AG08396 (cell line): ENCODE data around the gene SRSF2.
"Not testable (repeated sequence)": the region's sequence is repeated elsewhere in the genome, so short reads cannot be mapped to it uniquely, and the experiment has no call there.

Experiments used
- DNase-seq: peaks from one replicate; pipeline ENCODE4 v3.0.0; 2012; ENCODE audit warnings: low spot score, mixed read lengths

The SRSF2 gene

GRCh38 chr17:76720941-76721340 lies 16.2 kb downstream of the SRSF2 start:
- no peak for DNase-seq

- DNase-seq, result no peak
Observed at GRCh38 chr17:76720211-76720610, 16.9 kb downstream of the SRSF2 start.

- DNase-seq, result no peak
Observed at GRCh38 chr17:76718516-76718915, 18.6 kb downstream of the SRSF2 start.

- DNase-seq, result peak; percentile 71
Observed at GRCh38 chr17:76716839-76717215, 20.3 kb downstream of the SRSF2 start.

- peak; percentile 83 for DNase-seq
Observed at GRCh38 chr17:76716146-76716838, 20.8 kb downstream of the SRSF2 start.

GRCh38 chr17:76715496-76715830 lies 21.7 kb downstream of the SRSF2 start:
- no peak for DNase-seq

- peak; percentile 52 for DNase-seq
Observed at GRCh38 chr17:76714822-76715495, 22.2 kb downstream of the SRSF2 start.

GRCh38 chr17:76714336-76714735 lies 22.8 kb downstream of the SRSF2 start:
- DNase-seq, result no peak

GRCh38 chr17:76713765-76714164 lies 23.4 kb downstream of the SRSF2 start:
- no peak for DNase-seq

GRCh38 chr17:76712321-76712720 lies 24.8 kb downstream of the SRSF2 start:
- not testable (repeated sequence) for DNase-seq

GRCh38 chr17:76710863-76711611 lies 26.1 kb downstream of the SRSF2 start, which contains the start of gene MXRA7:
MXRA7 (minus strand) TSS chr17:76710965; CDS start chr17:76710946, 19 bp downstream.
- DNase-seq, result peak; percentile 90

- peak; percentile 47 for DNase-seq
Observed at GRCh38 chr17:76709951-76710862, 26.9 kb downstream of the SRSF2 start.

- DNase-seq, result peak; percentile 95
Observed at GRCh38 chr17:76709077-76709950, 27.8 kb downstream of the SRSF2 start.

GRCh38 chr17:76707985-76708807 lies 28.9 kb downstream of the SRSF2 start:
- DNase-seq, result peak; percentile 50

- DNase-seq, result no peak
Observed at GRCh38 chr17:76706817-76707216, 30.3 kb downstream of the SRSF2 start.

- DNase-seq, result no peak
Observed at GRCh38 chr17:76704805-76705204, 32.3 kb downstream of the SRSF2 start.

- DNase-seq, result no peak
Observed at GRCh38 chr17:76702941-76703637, 34.0 kb downstream of the SRSF2 start.

- DNase-seq, result no peak
Observed at GRCh38 chr17:76702076-76702475, 35.1 kb downstream of the SRSF2 start.

GRCh38 chr17:76701471-76701967 lies 35.6 kb downstream of the SRSF2 start:
- DNase-seq, result peak; percentile 48
